Heart right ventricle (tissue), 16 donors: Measurements from ENCODE around the gene AP1M1. TPM values are rescaled to one million over a fixed set of nuclear protein-coding genes. Genes with fewer than 3 reads are reported as not detected.

ENCODE experiments used
- ATAC-seq, 8 donors: fragments of 200-7000 bp; cut with Tn5 transposase; one replicate each; pipeline ENCODE4 v1.9.1; 2020; ENCODE audit warnings: mild to moderate bottlenecking in 8 of 8, moderate library complexity in 8 of 8, moderate number of reproducible peaks in 1 of 8
- DNase-seq, 2 donors: peaks; one replicate each; pipeline ENCODE4 v3.0.0-alpha.2; 2020
- H3K27ac ChIP-seq, 10 donors: fragments of 200-600 bp; sonication (generic) in 2 of 10; one replicate each; pipeline versions ENCODE4 v1.5.0 to v1.8.0; 2020 to 2022; ENCODE audit warnings: mild to moderate bottlenecking in 3 of 10
- H3K27me3 ChIP-seq, 7 donors: fragments of 200-600 bp; one replicate each; pipeline ENCODE4 v1.8.0; 2021 to 2022; ENCODE audit warnings: mild to moderate bottlenecking in 2 of 7
- H3K36me3 ChIP-seq, 9 donors: fragments of 200-600 bp; sonication (generic) in 1 of 9; one replicate each; pipeline versions ENCODE4 v1.5.0 to v1.8.0; 2020 to 2022; ENCODE audit warnings: mild to moderate bottlenecking in 2 of 9
- H3K4me1 ChIP-seq, 9 donors: fragments of 200-600 bp; sonication (generic) in 1 of 9; one replicate each; pipeline versions ENCODE4 v1.5.0 to v1.8.0; 2020 to 2022; ENCODE audit warnings: mild to moderate bottlenecking in 4 of 9
- H3K4me3 ChIP-seq, 10 donors: fragments of 200-600 bp; sonication (generic) in 2 of 10; one replicate each; pipeline versions ENCODE4 v1.5.0 to v1.8.0; 2020 to 2022; ENCODE audit warnings: mild to moderate bottlenecking in 7 of 10, moderate library complexity in 2 of 10
- H3K9me3 ChIP-seq, 11 donors: fragments of 200-600 bp in 10 of 11; sonication (generic) in 2 of 11; one replicate each; pipeline versions ENCODE4 v1.5.0 to v1.8.0; 2013 to 2022; ENCODE audit warnings: mild to moderate bottlenecking in 2 of 11, control low read depth in 1 of 11, moderate library complexity in 1 of 11
- WGBS, 2 donors: extraction: QIAGEN DNeasy Blood & Tissue Kit; methylation state at CpG; one replicate each; pipeline ENCODE4 v1.1.7; 2013; ENCODE audit warnings: inconsistent platforms in 1 of 2; 5-methylcytosine and 5-hydroxymethylcytosine counted together
- intact Hi-C, 10 donors: fragments of 100-400 bp; cut with DNase I; formaldehyde crosslinking; loops; one replicate each; pipeline versions ENCODE4 v1.11.1 to v1.14.2; 2022
- polyA plus RNA-seq, 2 donors: library from polyadenylated mRNA; stranded (reverse); fragments of 200-250 nt; gene quantifications; one replicate each; pipeline ENCODE4 v1.2.3, GENCODE V29; 2013
- total RNA-seq, 10 donors: library from RNA; stranded (reverse); fragmentation: NEBNext Ultra II Directional in 3 of 10; extraction: Animal tissue kit (Norgen Biotek cat#: 25700) in 3 of 10; gene quantifications; one replicate each; pipeline versions ENCODE4 v1.2.1 to v1.2.4, GENCODE V29; 2021 to 2023
- TF ChIP-seq, protein P1 (sequence below), 9 donors: fragments of 200-600 bp; sonication (generic) in 2 of 9; IDR thresholded peaks; one replicate each; pipeline versions ENCODE4 v1.5.0 to v1.8.0; 2021 to 2022; ENCODE audit warnings: antibody characterized with exemption in 9 of 9, mild to moderate bottlenecking in 5 of 9, moderate library complexity in 1 of 9
- donor health status: Arrhythmogenic right ventricular cardiomyopathy.
- donor health status: ischemic (EF 13 %, LVEDD 7.1; RV severe dilation, severe dysfunction).
- donor health status: healthy with polysubstance abuse.
- donor health status: DM: no; HTN: yes; CAD: no.
- donor health status: DM: no; HTN: no; CAD: no.
- donor health status: ischemic (EF 25% LVEDD 6.9; RV normal size, moderate dysfunction).
- donor health status: ischemic (EF 25% LVEDD 5.7; RV mildly dilated, moderate dysfunction).
- donor health status: healthy.
- donor health status: DM: yes; HTN: yes; CAD: no.
- donor health status: Ischemic cardiomyopathy.
- donor health status: ischemic (EF 35%, LVEDD 5.7; RV mildly dilated, moderate dysfunction).
- donor health status: nonischemic (EF 11% LVEDD 7.7; RV severe dilation, severe dysfunction).
- donor health status: DM: yes; HTN: yes; CAD: no.
- donor health status: PGD.
- donor health status: ischemic (EF 29% LVEDD 5.4; RV normal size, mild dysfunction).
- donor health status: nonischemic (EF 23%, LVEDD 6.1; RV moderate dilation, normal function).

AP1M1 gene
- total and polyA plus RNA-seq, 12 donors: 25.5 to 79.0 (median 47.0) TPM

GRCh38 chr19:16266586-16266942 is 68.9 kb downstream of the AP1M1 start:
- intact Hi-C loops: loop anchor here in 1 of 10 donors (10.0 kb wide), 1 partner anchor 58 kb away; the partner anchor contains the start of gene KLF2
- no peaks in the 10 kb centered on the region for H3K9me3 ChIP-seq
- no peaks in the 10 kb centered on the region for H3K36me3 ChIP-seq
- WGBS, 2 donors: 71 to 78% methylated on average over 14 of the region's 14 CpGs
- no peak for DNase-seq
- H3K27me3 ChIP-seq: no peaks in the 10 kb centered on the region
- no peak overlapping the region for H3K4me3 ChIP-seq
- ATAC-seq: no peak
- H3K4me1 ChIP-seq: peaks cover 0 to 24% (median 11%) of the 10 kb centered on the region in 9 donors
- TF ChIP-seq, protein P1, sequence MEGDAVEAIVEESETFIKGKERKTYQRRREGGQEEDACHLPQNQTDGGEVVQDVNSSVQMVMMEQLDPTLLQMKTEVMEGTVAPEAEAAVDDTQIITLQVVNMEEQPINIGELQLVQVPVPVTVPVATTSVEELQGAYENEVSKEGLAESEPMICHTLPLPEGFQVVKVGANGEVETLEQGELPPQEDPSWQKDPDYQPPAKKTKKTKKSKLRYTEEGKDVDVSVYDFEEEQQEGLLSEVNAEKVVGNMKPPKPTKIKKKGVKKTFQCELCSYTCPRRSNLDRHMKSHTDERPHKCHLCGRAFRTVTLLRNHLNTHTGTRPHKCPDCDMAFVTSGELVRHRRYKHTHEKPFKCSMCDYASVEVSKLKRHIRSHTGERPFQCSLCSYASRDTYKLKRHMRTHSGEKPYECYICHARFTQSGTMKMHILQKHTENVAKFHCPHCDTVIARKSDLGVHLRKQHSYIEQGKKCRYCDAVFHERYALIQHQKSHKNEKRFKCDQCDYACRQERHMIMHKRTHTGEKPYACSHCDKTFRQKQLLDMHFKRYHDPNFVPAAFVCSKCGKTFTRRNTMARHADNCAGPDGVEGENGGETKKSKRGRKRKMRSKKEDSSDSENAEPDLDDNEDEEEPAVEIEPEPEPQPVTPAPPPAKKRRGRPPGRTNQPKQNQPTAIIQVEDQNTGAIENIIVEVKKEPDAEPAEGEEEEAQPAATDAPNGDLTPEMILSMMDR (IDR thresholded peaks at IDR 0.05): no peak
- peak overlapping the region in 1 of 10 donors; percentile 26 for H3K27ac ChIP-seq

GRCh38 chr19:16268676-16269319 is 71.1 kb downstream of the AP1M1 start:
- Histone ChIP-seq H3K27me3 (no peaks in the 10 kb centered on the region), H3K4me1 (peaks cover 0 to 13% (median 10%) of the 10 kb centered on the region in 9 donors), H3K4me3 (no peak overlapping the region), H3K27ac (no peak overlapping the region), H3K9me3 (no peaks in the 10 kb centered on the region), H3K36me3 (no peaks in the 10 kb centered on the region)
- intact Hi-C loops: loop anchor here in 1 of 10 donors (10.0 kb wide), 1 partner anchor 56 kb away; the partner anchor contains the start of gene KLF2
- WGBS, 2 donors: 95% methylated on average over 17 of the region's 17 CpGs
- ATAC-seq: no peak
- no peak for DNase-seq
- TF ChIP-seq, protein P1 (IDR thresholded peaks at IDR 0.05): no peak

- Histone ChIP-seq H3K36me3 (no peaks in the 10 kb centered on the region), H3K4me3 (no peak overlapping the region), H3K27me3 (no peaks in the 10 kb centered on the region), H3K4me1 (peaks cover 0 to 20% (median 11%) of the 10 kb centered on the region in 9 donors), H3K9me3 (no peaks in the 10 kb centered on the region), H3K27ac (peak overlapping the region in 9 of 10 donors; percentile 13 to 80 (median 45))
- peak in 1 of 2 donors; percentile 44 for DNase-seq
- intact Hi-C loops: no loop called here
- TF ChIP-seq, protein P1 (IDR thresholded peaks at IDR 0.05): no peak
- peak; percentile 29 to 84 (median 74) for ATAC-seq
- WGBS, 2 donors: 33 to 35% methylated on average over 14 of the region's 14 CpGs
Measured at GRCh38 chr19:16272945-16273344, 75.2 kb downstream of the AP1M1 start.

GRCh38 chr19:16274447-16274846 is 76.7 kb downstream of the AP1M1 start:
- H3K27ac ChIP-seq: no peak overlapping the region
- 69 to 71% methylated on average over 6 of the region's 6 CpGs for WGBS, 2 donors
- no peaks in the 10 kb centered on the region for H3K36me3 ChIP-seq
- no peaks in the 10 kb centered on the region for H3K27me3 ChIP-seq
- TF ChIP-seq, protein P1 (IDR thresholded peaks at IDR 0.05): no peak
- intact Hi-C loops: no loop called here
- peak in 1 of 8 donors; percentile 34 for ATAC-seq
- no peak for DNase-seq
- peaks cover 0 to 23% (median 16%) of the 10 kb centered on the region in 9 donors for H3K4me1 ChIP-seq
- no peak overlapping the region for H3K4me3 ChIP-seq
- no peaks in the 10 kb centered on the region for H3K9me3 ChIP-seq
